C4-2B (cell line): ENCODE measurements around the gene BABAM2.

Experiments used
- CTCF ChIP-seq: fragments of 450-650 bp; conservative IDR thresholded peaks from 2 replicates; pipeline ENCODE4 v1.5.1; 2017; ENCODE audit warnings: mild to moderate bottlenecking
- ZFX ChIP-seq: fragments of 450-650 bp; IDR thresholded peaks from 2 replicates; pipeline ENCODE4 v1.6.1; 2017

GRCh38 chr2:28155627-28156026, 265.1 kb downstream of the BABAM2 start:
- TF ChIP-seq CTCF, result peak; percentile 57
- TF ChIP-seq ZFX, result no peak
